Lung microvascular endothelial cell (primary cell): ENCODE data around the gene INSYN1. TPM values are rescaled to one million over a fixed set of nuclear protein-coding genes. Genes with fewer than 3 reads are reported as not detected.

Source experiments
- DNase-seq, 2 donors: peaks; one replicate each; pipeline versions ENCODE4 v3.0.0 to v3.0.0-alpha.2; 2010; ENCODE audit warnings: low read depth in 2 of 2
- total RNA-seq: library from RNA; depleted of rRNA; stranded (reverse); fragments of >200 nt; gene quantifications from 2 replicates; pipeline ENCODE4 v1.2.1, GENCODE V29; 2014

The INSYN1 gene
- total RNA-seq, 1 donor from 2014 or later: under 0.01 TPM

DNA sequence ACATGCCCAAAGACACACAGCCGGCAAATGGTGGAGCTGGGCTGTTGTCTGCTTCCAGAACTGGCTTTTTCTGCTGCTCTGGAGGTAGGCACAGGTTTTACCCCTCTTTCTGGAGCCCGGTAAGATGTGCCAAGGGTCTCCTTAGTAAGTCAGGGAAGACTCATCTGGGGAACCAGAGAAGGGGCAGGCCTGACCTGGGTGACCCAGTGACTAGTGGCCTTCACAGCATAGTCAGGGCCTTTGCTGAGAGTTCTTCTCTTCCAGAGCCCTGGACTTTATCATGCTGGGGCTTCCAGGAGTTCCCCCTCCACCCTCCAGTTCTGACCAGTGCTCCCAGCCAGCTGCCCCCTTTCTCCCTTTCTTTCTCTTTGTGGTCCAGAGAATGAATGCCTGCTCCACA is 65.8 kb downstream of the INSYN1 start:
- DNase-seq: no peak

- peak; percentile 23 to 92 for DNase-seq
Observed at GRCh38 chr15:73686781-73687256, 66.3 kb downstream of the INSYN1 start.

DNA sequence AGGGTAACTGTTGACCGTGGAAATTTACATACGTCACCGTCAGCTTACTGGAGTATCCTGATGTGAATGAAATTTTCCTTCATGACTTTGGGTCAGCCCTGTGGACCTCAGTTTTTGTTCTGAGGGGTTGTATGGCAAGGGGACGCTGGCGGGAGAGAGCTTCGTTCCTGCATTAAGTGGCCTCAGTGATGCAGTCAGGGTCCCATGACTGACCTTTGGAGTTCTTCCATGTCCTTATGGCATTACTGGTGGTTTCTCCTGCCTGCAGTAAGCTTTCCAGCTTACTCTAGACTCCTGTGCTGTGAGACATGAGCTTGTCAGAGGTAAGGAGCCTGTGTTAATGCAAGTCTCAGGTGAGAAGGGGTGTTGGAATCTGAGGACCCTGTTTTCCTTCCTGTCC is 67.2 kb downstream of the INSYN1 start:
- DNase-seq: no peak

Other genes starting within 250 kb of the INSYN1 start
- gene NPTN, start 120.0 kb downstream of the INSYN1 start, total RNA-seq: 88.5 and 130 TPM in 2 replicates
- 21.4 and 41.4 TPM in 2 replicates for gene CD276, start 69.0 kb downstream of the INSYN1 start, total RNA-seq
- not detected in 2 replicates for gene TBC1D21, start 120.2 kb upstream of the INSYN1 start, total RNA-seq
- gene LOXL1, start 173.1 kb upstream of the INSYN1 start, total RNA-seq: 0.20 and 1.1 TPM in 2 replicates
- 5.4 and 13.1 TPM in 2 replicates for gene STOML1, start 238.9 kb upstream of the INSYN1 start, total RNA-seq
- 27.0 and 36.9 TPM in 2 replicates for gene PML, start 241.4 kb upstream of the INSYN1 start, total RNA-seq